Adrenal gland (tissue), 12 donors: ENCODE measurements around the gene SLC32A1. TPM values are rescaled to one million over a fixed set of nuclear protein-coding genes. Genes with fewer than 3 reads are reported as not detected.

Source experiments
- DNase-seq, 7 donors: peaks; one replicate each; pipeline ENCODE4 v3.0.0-alpha.2; 2019 to 2020
- H3K27ac ChIP-seq, 5 donors: fragments of 200-600 bp; sonication (generic) in 4 of 5; 1 replicate in 3 of 5; 2 replicates in 2 of 5; pipeline versions ENCODE4 v1.5.1 to v1.8.0; 2016 to 2020; ENCODE audit warnings: mild to moderate bottlenecking in 1 of 5
- H3K27me3 ChIP-seq: fragments of 200-600 bp; 2 replicates; pipeline ENCODE4 v1.8.0; 2021
- H3K36me3 ChIP-seq, 2 donors: fragments of 200-600 bp; replicated peaks in 1 of 2; 1 replicate in 1 of 2; 2 replicates in 1 of 2; pipeline versions ENCODE4 v1.5.1 to v1.8.0; 2018 to 2022
- H3K4me1 ChIP-seq, 2 donors: fragments of 200-600 bp; replicated peaks in 1 of 2; 1 replicate in 1 of 2; 2 replicates in 1 of 2; pipeline versions ENCODE4 v1.5.1 to v1.8.0; 2018 to 2021
- H3K4me3 ChIP-seq, 4 donors: fragments of 200-600 bp; sonication (generic) in 3 of 4; one replicate each; pipeline ENCODE4 v1.5.1; 2016 to 2018
- H3K9me3 ChIP-seq, 3 donors: fragments of 200-600 bp; sonication (generic) in 1 of 3; replicated peaks in 1 of 3; 1 replicate in 2 of 3; 2 replicates in 1 of 3; pipeline versions ENCODE4 v1.5.1 to v1.8.0; 2016 to 2021
- POLR2A ChIP-seq, 2 donors: fragments of 450-650 bp; IDR thresholded peaks; one replicate each; pipeline ENCODE4 v1.6.1; 2017; ENCODE audit warnings: antibody characterized with exemption in 2 of 2, mild to moderate bottlenecking in 2 of 2, moderate library complexity in 1 of 2
- WGBS, 4 donors: extraction: QIAGEN DNeasy Blood & Tissue Kit in 2 of 4; methylation state at CpG; one replicate each; pipeline versions ENCODE4 v1.1.5 to v1.1.7; 2013 to 2017; 5-methylcytosine and 5-hydroxymethylcytosine counted together
- intact Hi-C, 2 donors: fragments of 100-400 bp; cut with DNase I; formaldehyde crosslinking; loops; one replicate each; pipeline versions ENCODE4 v1.14.1 to v1.15.0; 2022 to 2023
- polyA plus RNA-seq, 3 donors: library from polyadenylated mRNA; stranded (reverse); fragments of 200-250 nt in 2 of 3; fragments of 350-450 nt in 1 of 3; fragmentation: Illumina TruSeq in 1 of 3; extraction: RNeasy Lipid Tissue Mini Kit (QIAGEN cat#74804) in 1 of 3; gene quantifications; one replicate each; pipeline ENCODE4 v1.2.3, GENCODE V29; 2013 to 2014
- total RNA-seq, 9 donors: library from RNA; depleted of rRNA in 4 of 9; stranded (reverse); fragments of >200 nt in 4 of 9; fragments of 120-200 nt in 1 of 9; fragmentation: NEBNext Ultra II Directional in 1 of 9; extraction: Animal tissue kit (Norgen Biotek cat#: 25700) in 1 of 9; gene quantifications; one replicate each; pipeline versions ENCODE4 v1.1.0 to v1.2.4, GENCODE V29; 2013 to 2023
- TF ChIP-seq, protein P1 (sequence below), 6 experiments: fragments of 450-650 bp in 4 of 6; fragments of 200-600 bp in 2 of 6; sonication (generic) in 1 of 6; IDR thresholded peaks; 1 replicate in 5 of 6; 2 replicates in 1 of 6; pipeline versions ENCODE4 v1.5.1 to v1.8.0; 2016 to 2021; ENCODE audit warnings: antibody characterized with exemption in 6 of 6, mild to moderate bottlenecking in 2 of 6, moderate library complexity in 1 of 6
- donor health status: healthy with polysubstance abuse.
- donor health status: Bipolar disorder and iron deficiency.
- donor health status: DM: yes; HTN: yes; CAD: no.
- donor health status: DM: no; HTN: no; CAD: no.
- donor health status: DM: no; HTN: no; CAD: no.
- donor health status: DM: yes; HTN: yes; CAD: no.

Gene SLC32A1
- total and polyA plus RNA-seq, 12 donors: 0.24 TPM; not detected in 11

DNA sequence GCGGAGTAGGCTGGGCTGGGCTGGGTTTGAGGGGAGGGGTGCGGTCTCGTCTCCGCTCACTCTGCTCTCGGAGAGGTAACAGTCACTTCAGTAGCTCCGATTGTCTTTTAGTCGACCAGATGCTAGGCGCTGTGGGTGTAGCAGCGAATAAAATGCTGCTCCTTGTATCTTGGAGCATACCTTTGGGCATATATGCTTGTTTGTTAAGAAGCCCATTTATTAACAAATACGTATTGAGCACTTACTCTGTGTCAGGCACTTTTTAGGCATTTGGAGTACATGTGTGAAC, 24.5 kb downstream of the SLC32A1 start:
- peak in 1 of 7 donors; percentile 61 for DNase-seq
- no peak for TF ChIP-seq POLR2A (IDR thresholded peaks at IDR 0.05)
- TF ChIP-seq, protein P1, sequence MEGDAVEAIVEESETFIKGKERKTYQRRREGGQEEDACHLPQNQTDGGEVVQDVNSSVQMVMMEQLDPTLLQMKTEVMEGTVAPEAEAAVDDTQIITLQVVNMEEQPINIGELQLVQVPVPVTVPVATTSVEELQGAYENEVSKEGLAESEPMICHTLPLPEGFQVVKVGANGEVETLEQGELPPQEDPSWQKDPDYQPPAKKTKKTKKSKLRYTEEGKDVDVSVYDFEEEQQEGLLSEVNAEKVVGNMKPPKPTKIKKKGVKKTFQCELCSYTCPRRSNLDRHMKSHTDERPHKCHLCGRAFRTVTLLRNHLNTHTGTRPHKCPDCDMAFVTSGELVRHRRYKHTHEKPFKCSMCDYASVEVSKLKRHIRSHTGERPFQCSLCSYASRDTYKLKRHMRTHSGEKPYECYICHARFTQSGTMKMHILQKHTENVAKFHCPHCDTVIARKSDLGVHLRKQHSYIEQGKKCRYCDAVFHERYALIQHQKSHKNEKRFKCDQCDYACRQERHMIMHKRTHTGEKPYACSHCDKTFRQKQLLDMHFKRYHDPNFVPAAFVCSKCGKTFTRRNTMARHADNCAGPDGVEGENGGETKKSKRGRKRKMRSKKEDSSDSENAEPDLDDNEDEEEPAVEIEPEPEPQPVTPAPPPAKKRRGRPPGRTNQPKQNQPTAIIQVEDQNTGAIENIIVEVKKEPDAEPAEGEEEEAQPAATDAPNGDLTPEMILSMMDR (IDR thresholded peaks at IDR 0.05): no peak
- peaks cover 10 to 13% of the 10 kb centered on the region in 2 donors for H3K4me1 ChIP-seq
- peak overlapping the region in 4 of 5 donors; percentile 72 to 96 (median 86) for H3K27ac ChIP-seq
- no peaks in the 10 kb centered on the region for H3K9me3 ChIP-seq
- H3K27me3 ChIP-seq: no peaks in the 10 kb centered on the region
- intact Hi-C loops: no loop called here
- peak overlapping the region in 3 of 4 donors; percentile 45 to 96 (median 92) for H3K4me3 ChIP-seq
- WGBS, 4 donors: 1 to 8% (median 2%) methylated on average over 7 to 10 of the region's 10 CpGs
- peaks cover 0 to 4% of the 10 kb centered on the region in 2 donors for H3K36me3 ChIP-seq

DNA sequence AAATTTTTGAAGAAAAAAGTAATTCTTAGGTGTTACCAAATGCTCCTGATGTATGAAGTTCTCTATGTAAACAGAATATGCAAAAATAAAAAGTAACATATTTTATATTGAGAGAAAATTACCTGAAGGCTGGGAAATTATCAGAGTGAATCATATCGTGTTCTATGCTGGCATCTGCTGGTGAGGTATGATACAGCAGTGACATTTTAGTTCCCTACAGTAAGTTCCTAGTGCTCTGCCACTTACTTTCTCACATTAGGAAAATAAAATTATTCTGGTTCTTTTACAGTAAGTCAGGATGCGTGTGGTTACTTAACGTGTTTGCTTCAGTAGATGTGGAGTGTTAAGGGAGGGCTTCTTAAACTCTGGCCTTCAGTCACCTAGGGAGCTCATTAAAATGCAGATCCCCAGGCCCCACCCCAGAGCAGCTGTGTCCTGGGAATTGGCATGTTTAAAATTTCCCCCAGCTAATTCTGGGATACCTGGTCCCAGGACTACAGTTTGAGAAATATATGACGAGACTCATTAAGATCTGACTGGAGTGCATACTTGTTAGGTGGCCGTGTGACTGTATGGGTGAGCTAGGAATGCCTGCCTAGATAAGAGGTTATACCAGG, 27.2 kb downstream of the SLC32A1 start:
- intact Hi-C loops: loop anchor here in 1 of 2 donors (2.0 kb wide), 1 partner anchor 105 kb away; no protein-coding TSS in a partner anchor
- no peak for TF ChIP-seq POLR2A (IDR thresholded peaks at IDR 0.05)
- TF ChIP-seq, protein P1 (IDR thresholded peaks at IDR 0.05): peak; percentile 35 to 76 (median 71)
- no peaks in the 10 kb centered on the region for H3K27me3 ChIP-seq
- WGBS, 4 donors: 42 to 54% (median 46%) methylated on average over 5 of the region's 5 CpGs
- H3K4me3 ChIP-seq: no peak overlapping the region
- peaks cover 0 to 24% of the 10 kb centered on the region in 2 donors for H3K36me3 ChIP-seq
- DNase-seq: peak in 1 of 7 donors; percentile 29
- peaks cover 10 to 13% of the 10 kb centered on the region in 2 donors for H3K4me1 ChIP-seq
- H3K27ac ChIP-seq: no peak overlapping the region
- no peaks in the 10 kb centered on the region for H3K9me3 ChIP-seq

DNA sequence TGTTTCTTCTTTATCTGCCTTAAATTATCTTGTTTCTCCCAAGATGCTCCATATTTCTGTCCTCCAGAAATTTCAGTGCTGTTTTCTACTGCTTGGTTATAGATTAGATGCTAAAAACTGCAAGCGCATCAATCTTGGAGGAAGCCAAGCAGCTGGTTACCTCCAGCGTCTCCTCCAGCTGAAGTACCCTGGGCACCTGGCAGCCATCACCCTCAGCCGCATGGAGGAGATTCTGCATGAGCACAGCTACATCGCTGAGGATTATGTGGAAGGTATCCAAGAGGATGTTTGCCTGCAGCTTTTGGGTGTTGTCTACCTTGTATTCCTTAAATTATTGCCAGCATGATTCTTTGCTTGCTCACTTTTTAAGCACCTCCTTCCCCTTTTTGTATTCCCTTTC, 27.7 kb downstream of the SLC32A1 start:
- WGBS, 4 donors: 87 to 92% (median 88%) methylated on average over 4 of the region's 4 CpGs

DNA sequence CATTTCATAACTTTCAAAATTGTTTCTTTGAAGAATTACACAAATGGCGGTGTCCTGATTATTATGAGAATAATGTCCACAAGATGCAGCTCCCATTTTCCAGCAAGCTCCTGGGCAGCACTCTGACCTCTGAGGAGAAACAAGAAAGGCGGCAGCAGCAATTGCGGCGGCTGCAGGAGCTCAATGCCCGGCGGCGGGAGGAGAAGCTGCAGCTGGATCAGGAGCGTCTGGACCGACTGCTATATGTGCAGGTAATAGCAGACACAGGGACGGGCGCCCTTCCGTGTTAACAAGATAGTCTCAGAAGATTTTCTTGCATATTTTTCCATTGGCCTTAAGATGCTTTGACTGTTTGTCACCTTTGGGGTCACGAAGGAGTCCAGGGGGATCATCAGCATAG, 30.6 kb downstream of the SLC32A1 start:
- H3K4me1 ChIP-seq: no peaks in the 10 kb centered on the region
- no peaks in the 10 kb centered on the region for H3K9me3 ChIP-seq
- intact Hi-C loops: no loop called here
- TF ChIP-seq POLR2A (IDR thresholded peaks at IDR 0.05): no peak
- TF ChIP-seq, protein P1 (IDR thresholded peaks at IDR 0.05): no peak
- 85 to 95% (median 92%) methylated on average over 13 of the region's 13 CpGs for WGBS, 4 donors
- no peak overlapping the region for H3K4me3 ChIP-seq
- H3K27ac ChIP-seq: no peak overlapping the region
- H3K36me3 ChIP-seq: peaks cover 0 to 37% of the 10 kb centered on the region in 2 donors
- DNase-seq: no peak
- no peaks in the 10 kb centered on the region for H3K27me3 ChIP-seq

More for the DNA sequence above, 27.7 kb downstream of the SLC32A1 start:
- H3K27me3 ChIP-seq: no peaks in the 10 kb centered on the region
- no peak for DNase-seq
- peaks cover 10 to 13% of the 10 kb centered on the region in 2 donors for H3K4me1 ChIP-seq
- no peak overlapping the region for H3K27ac ChIP-seq
- TF ChIP-seq, protein P1 (IDR thresholded peaks at IDR 0.05): no peak
- TF ChIP-seq POLR2A (IDR thresholded peaks at IDR 0.05): no peak
- H3K36me3 ChIP-seq: peaks cover 0 to 29% of the 10 kb centered on the region in 2 donors
- no peaks in the 10 kb centered on the region for H3K9me3 ChIP-seq
- intact Hi-C loops: no loop called here
- H3K4me3 ChIP-seq: no peak overlapping the region
